Uterus (tissue), 2 donors: ENCODE measurements around the gene NEK4.
"Not testable (repeated sequence)": the region's sequence is repeated elsewhere in the genome, so short reads cannot be mapped to it uniquely, and the experiment has no call there.

Source experiments
- CTCF ChIP-seq, 4 experiments: fragments of 200-600 bp in 2 of 4; fragments of 450-650 bp in 2 of 4; sonication (generic) in 2 of 4; IDR thresholded peaks; one replicate each; pipeline ENCODE4 v1.5.1; 2016 to 2019; ENCODE audit warnings: antibody characterized with exemption in 4 of 4, mild to moderate bottlenecking in 2 of 4, moderate library complexity in 1 of 4
- POLR2A ChIP-seq, 2 donors: fragments of 450-650 bp; IDR thresholded peaks; one replicate each; pipeline ENCODE4 v1.6.1; 2016; ENCODE audit warnings: antibody characterized with exemption in 2 of 2, mild to moderate bottlenecking in 1 of 2, moderate library complexity in 1 of 2

DNA sequence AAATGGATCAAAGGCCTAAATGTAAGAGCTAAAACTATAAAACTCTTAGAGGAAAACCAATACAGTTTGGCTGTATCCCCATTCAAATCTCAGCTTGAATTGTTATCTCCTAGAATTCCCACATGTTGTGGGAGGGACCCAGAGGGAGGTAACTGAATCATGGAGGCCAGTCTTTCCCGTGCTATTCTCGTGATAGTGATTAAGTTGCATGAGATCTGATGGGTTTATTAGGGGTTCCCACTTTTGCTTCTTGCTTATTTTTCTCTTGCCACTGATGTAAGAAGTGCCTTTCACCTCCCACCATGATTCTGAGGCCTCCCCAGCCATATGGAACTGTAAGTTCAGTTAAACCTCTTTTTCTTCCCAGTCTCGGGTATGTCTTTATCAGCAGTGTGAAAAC, 94.5 kb downstream of the NEK4 start:
- not testable (repeated sequence) for TF ChIP-seq CTCF, POLR2A (IDR thresholded peaks at IDR 0.05)
